NCI-H1417 treated with DMSO at 0.1 percent for 48 hours (cell line): Measurements from ENCODE around the gene TFPT.
A peak's percentile ranks its signal among the peaks of the same experiment; 100 is the strongest.

Experiments
- DNase-seq: peaks from one replicate; lab custom pipeline; 2025; lab: John Stamatoyannopoulos, UW

TFPT gene

GRCh38 chr19:54148158-54148557, 32.7 kb upstream of the TFPT start:
- DNase-seq, result no peak

GRCh38 chr19:54147676-54148075, 32.2 kb upstream of the TFPT start:
- no peak for DNase-seq

- DNase-seq, result no peak
Observed at GRCh38 chr19:54145541-54146158, 30.2 kb upstream of the TFPT start.

- no peak for DNase-seq
Observed at GRCh38 chr19:54142166-54142780, 26.8 kb upstream of the TFPT start.

GRCh38 chr19:54141356-54141755, 25.9 kb upstream of the TFPT start:
- no peak for DNase-seq

GRCh38 chr19:54138489-54139256, 23.2 kb upstream of the TFPT start:
- DNase-seq, result no peak

- no peak for DNase-seq
Observed at GRCh38 chr19:54137699-54138488, 22.4 kb upstream of the TFPT start, which contains the start of gene CNOT3. CNOT3 (plus strand) TSS chr19:54137762; CDS start chr19:54142979, 5,217 bp downstream.

- DNase-seq, result peak; percentile 100
Observed at GRCh38 chr19:54136864-54137698, 21.6 kb upstream of the TFPT start.

GRCh38 chr19:54136086-54136863, 20.8 kb upstream of the TFPT start:
- no peak for DNase-seq

GRCh38 chr19:54133957-54134590, 18.6 kb upstream of the TFPT start:
- DNase-seq, result no peak

- peak; percentile 15 for DNase-seq
Observed at GRCh38 chr19:54133312-54133956, 18.0 kb upstream of the TFPT start.

- DNase-seq, result no peak
Observed at GRCh38 chr19:54129617-54129996, 14.2 kb upstream of the TFPT start.

- no peak for DNase-seq
Observed at GRCh38 chr19:54128796-54129616, 13.5 kb upstream of the TFPT start.

GRCh38 chr19:54128441-54128725, 12.9 kb upstream of the TFPT start:
- DNase-seq, result no peak

- DNase-seq, result no peak
Observed at GRCh38 chr19:54127688-54128440, 12.4 kb upstream of the TFPT start.

- DNase-seq, result no peak
Observed at GRCh38 chr19:54125713-54126112, 10.3 kb upstream of the TFPT start.

- no peak for DNase-seq
Observed at GRCh38 chr19:54124393-54124792, 8.9 kb upstream of the TFPT start.

GRCh38 chr19:54123682-54124081, 8.2 kb upstream of the TFPT start:
- no peak for DNase-seq
